SK-N-SH (cell line): ENCODE results near the gene AKAP14.

Experiments used
- CHD2 ChIP-seq: fragments of 150-350 bp; IDR thresholded peaks from 2 replicates; pipeline ENCODE4 v1.6.1; 2018; ENCODE audit warnings: low read length; ENCODE audit not compliant: partially characterized antibody
- CTCF ChIP-seq: fragments of 200-600 bp; sonication (generic); IDR thresholded peaks from 2 replicates; pipeline ENCODE4 v1.6.1; 2017; ENCODE audit warnings: antibody characterized with exemption, mild to moderate bottlenecking, moderate library complexity
- EP300 ChIP-seq, 2 experiments: IDR thresholded peaks; 2 replicates each; pipeline versions ENCODE4 v1.4.0 to v1.6.1; 2012; ENCODE audit warnings: borderline replicate concordance in 1 of 2, low read depth in 1 of 2, low read length in 1 of 2
- EZH2phosphoT487 ChIP-seq: fragments of 200-600 bp; sonication (generic); IDR thresholded peaks from 2 replicates; pipeline ENCODE4 v1.6.1; 2017; ENCODE audit warnings: low read depth, mixed run types, mild to moderate bottlenecking, antibody characterized with exemption, moderate library complexity, borderline replicate concordance
- IRF3 ChIP-seq: fragments of 150-350 bp; IDR thresholded peaks from 2 replicates; pipeline ENCODE4 v1.6.1; 2016; ENCODE audit warnings: mild to moderate bottlenecking, low read depth, low read length
- MXI1 ChIP-seq: IDR thresholded peaks from 2 replicates; pipeline ENCODE4 v1.6.1; 2012; ENCODE audit warnings: mild to moderate bottlenecking, low read depth, low read length, improper control_type of control experiment
- POLR2AphosphoS5 ChIP-seq: IDR thresholded peaks from 2 replicates; pipeline ENCODE4 v1.6.1; 2012; ENCODE audit warnings: low read depth, low read length
- REST ChIP-seq: IDR thresholded peaks from 2 replicates; pipeline ENCODE4 v1.6.1; 2012; ENCODE audit warnings: mild to moderate bottlenecking, low read depth, low read length, moderate library complexity
- RFX5 ChIP-seq: IDR thresholded peaks from 2 replicates; pipeline ENCODE4 v1.6.1; 2012; ENCODE audit warnings: mild to moderate bottlenecking, improper control_type of control experiment, low read length
- RXRA ChIP-seq: IDR thresholded peaks from 2 replicates; pipeline ENCODE4 v1.4.0; 2012; ENCODE audit warnings: low read depth, mild to moderate bottlenecking, borderline replicate concordance
- SIN3A ChIP-seq: IDR thresholded peaks from 2 replicates; pipeline ENCODE4 v1.6.1; 2012; ENCODE audit warnings: low read depth, mild to moderate bottlenecking, low read length, moderate library complexity, borderline replicate concordance
- TAF1 ChIP-seq: IDR thresholded peaks from 2 replicates; pipeline ENCODE4 v1.6.1; 2012; ENCODE audit warnings: low read depth, mild to moderate bottlenecking, low read length, moderate library complexity, borderline replicate concordance
- USF1 ChIP-seq: IDR thresholded peaks from 2 replicates; pipeline ENCODE4 v1.4.0; 2012; ENCODE audit warnings: low read depth, borderline replicate concordance
- TF ChIP-seq, protein P1 (sequence below): fragments of 150-350 bp; IDR thresholded peaks from 2 replicates; pipeline ENCODE4 v1.6.1; 2017; ENCODE audit warnings: antibody characterized with exemption, low read length, low read depth, borderline replicate concordance

- TF ChIP-seq POLR2AphosphoS5 (no peak), RXRA (no peak), USF1 (no peak), CTCF (no peak), RFX5 (no peak), EP300 (IDR thresholded peaks at IDR 0.05; ENCODE audit: borderline replicate concordance in 1 of 2, low read depth in 1 of 2, low read length in 1 of 2) (no peak), SIN3A (no peak), MXI1 (no peak), EZH2phosphoT487 (no peak), IRF3 (no peak), TAF1 (no peak), REST (no peak), CHD2 (no peak)
- TF ChIP-seq, protein P1, sequence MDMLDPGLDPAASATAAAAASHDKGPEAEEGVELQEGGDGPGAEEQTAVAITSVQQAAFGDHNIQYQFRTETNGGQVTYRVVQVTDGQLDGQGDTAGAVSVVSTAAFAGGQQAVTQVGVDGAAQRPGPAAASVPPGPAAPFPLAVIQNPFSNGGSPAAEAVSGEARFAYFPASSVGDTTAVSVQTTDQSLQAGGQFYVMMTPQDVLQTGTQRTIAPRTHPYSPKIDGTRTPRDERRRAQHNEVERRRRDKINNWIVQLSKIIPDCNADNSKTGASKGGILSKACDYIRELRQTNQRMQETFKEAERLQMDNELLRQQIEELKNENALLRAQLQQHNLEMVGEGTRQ: no peak
Measured at GRCh38 chrX:119942831-119943184, 47.1 kb downstream of the AKAP14 start.
